DOHH2 (cell line): ENCODE measurements around the gene METTL2B.

Experiments
- H3F3A ChIP-seq: fragments of 200-600 bp; sonication (generic), shearing (Covaris generic); 2 replicates; pipeline ENCODE4 v1.6.0; 2016; ENCODE audit warnings: antibody characterized with exemption, mild to moderate bottlenecking; ENCODE audit not compliant: control insufficient read depth, insufficient read depth
- H3K27ac ChIP-seq: fragments of 200-600 bp; sonication (generic); 2 replicates; pipeline ENCODE4 v1.5.1; 2014; ENCODE audit warnings: low read depth, mild to moderate bottlenecking, low read length, moderate library complexity
- H3K27me3 ChIP-seq: fragments of 200-600 bp; sonication (generic); 2 replicates; pipeline ENCODE4 v1.6.1; 2014; ENCODE audit warnings: mild to moderate bottlenecking, low read length, mixed read lengths; ENCODE audit not compliant: control insufficient read depth
- H3K36me3 ChIP-seq: fragments of 200-600 bp; sonication (generic); 2 replicates; pipeline ENCODE4 v1.6.1; 2014; ENCODE audit warnings: mild to moderate bottlenecking, low read length, moderate library complexity, mixed read lengths; ENCODE audit not compliant: control insufficient read depth
- H3K4me1 ChIP-seq: fragments of 200-600 bp; sonication (generic); 2 replicates; pipeline ENCODE4 v1.6.1; 2014; ENCODE audit warnings: mild to moderate bottlenecking, low read length, mixed read lengths; ENCODE audit not compliant: control insufficient read depth
- H3K4me2 ChIP-seq: fragments of 200-600 bp; sonication (generic); 2 replicates; pipeline ENCODE4 v1.6.0; 2014; ENCODE audit warnings: mild to moderate bottlenecking, low read length, moderate library complexity
- H3K4me3 ChIP-seq: fragments of 200-600 bp; sonication (generic); 2 replicates; pipeline ENCODE4 v1.5.1; 2014; ENCODE audit warnings: mild to moderate bottlenecking, low read length, mixed read lengths
- H3K79me2 ChIP-seq: fragments of 200-600 bp; sonication (generic); 2 replicates; pipeline ENCODE4 v1.6.1; 2014; ENCODE audit warnings: mild to moderate bottlenecking, low read length, mixed read lengths; ENCODE audit not compliant: control insufficient read depth
- H3K9me2 ChIP-seq: fragments of 200-600 bp; sonication (generic); replicated peaks from 2 replicates; pipeline ENCODE4 v1.6.1; 2014; ENCODE audit warnings: mild to moderate bottlenecking, low read length, mixed read lengths; ENCODE audit not compliant: control insufficient read depth
- H3K9me3 ChIP-seq: fragments of 200-600 bp; sonication (generic); 2 replicates; pipeline ENCODE4 v1.6.1; 2014; ENCODE audit warnings: antibody characterized with exemption, low read length, mixed read lengths; ENCODE audit not compliant: control insufficient read depth, insufficient read depth
- H4K20me1 ChIP-seq: fragments of 200-600 bp; sonication (generic); 2 replicates; pipeline ENCODE4 v1.6.0; 2014; ENCODE audit warnings: low read depth, mild to moderate bottlenecking, antibody characterized with exemption, low read length, moderate library complexity; ENCODE audit not compliant: control insufficient read depth, insufficient read depth
- EZH2phosphoT487 ChIP-seq: fragments of 200-600 bp; sonication (generic); IDR thresholded peaks from 2 replicates; pipeline ENCODE4 v1.6.1; 2017; ENCODE audit warnings: borderline replicate concordance, mild to moderate bottlenecking, antibody characterized with exemption, low read length, moderate library complexity, mixed read lengths
- TF ChIP-seq, protein P1 (sequence below): fragments of 200-600 bp; sonication (generic); IDR thresholded peaks from one replicate; pipeline ENCODE4 v1.5.1; 2014; ENCODE audit warnings: antibody characterized with exemption, mild to moderate bottlenecking, low read depth, low read length; ENCODE audit not compliant: poor library complexity, severe bottlenecking

Gene METTL2B

DNA sequence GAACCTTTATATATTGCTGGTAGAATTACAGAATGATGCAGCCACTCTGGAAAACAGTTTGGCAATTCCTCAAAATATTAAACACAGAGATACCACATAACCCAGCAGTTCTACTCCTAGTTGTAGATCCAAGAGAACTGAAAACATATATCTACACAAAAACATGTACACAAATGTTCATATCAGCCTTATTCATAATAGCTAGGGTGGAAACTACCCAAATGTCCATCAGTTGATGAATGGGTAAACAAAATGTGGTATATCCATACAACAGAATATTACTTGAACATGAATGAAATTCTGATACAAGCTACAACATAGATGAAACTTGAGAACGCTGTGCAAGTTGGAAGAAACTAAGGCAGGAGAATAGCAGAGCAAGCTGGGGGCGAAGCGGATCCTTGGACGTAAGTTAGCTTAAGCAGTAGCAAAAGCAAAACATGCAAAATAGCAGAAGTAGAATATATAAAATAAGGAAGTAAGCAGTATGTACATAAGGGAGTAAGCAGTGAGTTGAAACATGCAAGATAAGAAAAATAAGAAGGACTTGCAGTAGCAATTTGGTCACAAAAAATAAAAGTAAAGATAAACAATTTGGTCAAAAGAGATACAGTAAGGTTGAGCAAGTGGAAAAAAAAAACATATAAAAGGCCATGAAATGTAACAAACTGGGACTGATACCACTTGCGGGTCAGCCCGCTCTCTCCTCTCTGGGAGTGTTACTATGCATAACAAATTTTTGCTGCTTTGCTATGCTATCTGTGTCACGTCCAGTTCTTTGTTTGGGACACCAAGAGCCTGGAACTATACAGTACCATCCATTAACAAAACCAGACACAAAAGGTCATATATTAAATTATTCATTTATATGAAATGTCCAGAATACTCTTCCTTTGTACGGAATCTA, 38.9 kb upstream of the METTL2B start:
- peaks cover 24% of the 10 kb centered on the region for H3K4me1 ChIP-seq
- H3F3A ChIP-seq: peaks cover 8% of the 10 kb centered on the region
- H3K9me2 ChIP-seq: no peaks in the 10 kb centered on the region
- no peaks in the 10 kb centered on the region for H3K79me2 ChIP-seq
- peak overlapping the region; percentile 56 for H3K27ac ChIP-seq
- no peaks in the 10 kb centered on the region for H3K27me3 ChIP-seq
- H3K4me3 ChIP-seq: peak overlapping the region; percentile 51
- H3K4me2 ChIP-seq: peak overlapping the region; percentile 55
- TF ChIP-seq EZH2phosphoT487: no peak
- TF ChIP-seq, protein P1, sequence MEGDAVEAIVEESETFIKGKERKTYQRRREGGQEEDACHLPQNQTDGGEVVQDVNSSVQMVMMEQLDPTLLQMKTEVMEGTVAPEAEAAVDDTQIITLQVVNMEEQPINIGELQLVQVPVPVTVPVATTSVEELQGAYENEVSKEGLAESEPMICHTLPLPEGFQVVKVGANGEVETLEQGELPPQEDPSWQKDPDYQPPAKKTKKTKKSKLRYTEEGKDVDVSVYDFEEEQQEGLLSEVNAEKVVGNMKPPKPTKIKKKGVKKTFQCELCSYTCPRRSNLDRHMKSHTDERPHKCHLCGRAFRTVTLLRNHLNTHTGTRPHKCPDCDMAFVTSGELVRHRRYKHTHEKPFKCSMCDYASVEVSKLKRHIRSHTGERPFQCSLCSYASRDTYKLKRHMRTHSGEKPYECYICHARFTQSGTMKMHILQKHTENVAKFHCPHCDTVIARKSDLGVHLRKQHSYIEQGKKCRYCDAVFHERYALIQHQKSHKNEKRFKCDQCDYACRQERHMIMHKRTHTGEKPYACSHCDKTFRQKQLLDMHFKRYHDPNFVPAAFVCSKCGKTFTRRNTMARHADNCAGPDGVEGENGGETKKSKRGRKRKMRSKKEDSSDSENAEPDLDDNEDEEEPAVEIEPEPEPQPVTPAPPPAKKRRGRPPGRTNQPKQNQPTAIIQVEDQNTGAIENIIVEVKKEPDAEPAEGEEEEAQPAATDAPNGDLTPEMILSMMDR: no peak
- 0 out of 2 replicates have a peak, but pooled peaks cover 3% of the 10 kb centered on the region for H3K9me3 ChIP-seq
- no peaks in the 10 kb centered on the region for H4K20me1 ChIP-seq
- 0 out of 2 replicates have a peak, but pooled peaks cover 3% of the 10 kb centered on the region for H3K36me3 ChIP-seq

DNA sequence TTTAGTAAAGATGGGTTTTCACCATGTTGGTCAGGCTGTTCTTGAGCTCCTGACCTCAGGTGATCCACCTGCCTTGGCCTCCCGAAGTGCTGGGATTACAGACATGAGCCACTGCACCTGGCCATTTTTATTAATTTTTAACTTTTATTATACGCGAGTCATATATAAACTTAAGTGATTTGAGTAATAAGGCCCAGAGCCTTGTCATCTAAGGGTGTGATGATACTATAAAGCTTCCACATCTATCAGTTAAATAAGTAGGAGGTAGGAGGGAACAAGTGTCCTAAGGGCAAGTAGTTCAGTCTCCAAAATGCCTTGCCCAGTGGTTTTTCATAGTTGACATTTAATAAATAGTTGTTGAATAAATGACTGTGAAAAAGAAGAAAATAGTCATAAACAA, 34.2 kb upstream of the METTL2B start:
- Histone ChIP-seq H3K4me2 (no peak overlapping the region), H3K4me3 (no peak overlapping the region), H3K9me2 (no peaks in the 10 kb centered on the region), H3K27me3 (no peaks in the 10 kb centered on the region), H3K9me3 (0 out of 2 replicates have a peak, but pooled peaks cover 2% of the 10 kb centered on the region), H3K4me1 (peaks cover 33% of the 10 kb centered on the region), H3K27ac (no peak overlapping the region), H4K20me1 (no peaks in the 10 kb centered on the region), H3K79me2 (no peaks in the 10 kb centered on the region), H3F3A (no peaks in the 10 kb centered on the region), H3K36me3 (0 out of 2 replicates have a peak, but pooled peaks cover 1% of the 10 kb centered on the region)
- no peak for TF ChIP-seq EZH2phosphoT487
- TF ChIP-seq, protein P1: no peak

DNA sequence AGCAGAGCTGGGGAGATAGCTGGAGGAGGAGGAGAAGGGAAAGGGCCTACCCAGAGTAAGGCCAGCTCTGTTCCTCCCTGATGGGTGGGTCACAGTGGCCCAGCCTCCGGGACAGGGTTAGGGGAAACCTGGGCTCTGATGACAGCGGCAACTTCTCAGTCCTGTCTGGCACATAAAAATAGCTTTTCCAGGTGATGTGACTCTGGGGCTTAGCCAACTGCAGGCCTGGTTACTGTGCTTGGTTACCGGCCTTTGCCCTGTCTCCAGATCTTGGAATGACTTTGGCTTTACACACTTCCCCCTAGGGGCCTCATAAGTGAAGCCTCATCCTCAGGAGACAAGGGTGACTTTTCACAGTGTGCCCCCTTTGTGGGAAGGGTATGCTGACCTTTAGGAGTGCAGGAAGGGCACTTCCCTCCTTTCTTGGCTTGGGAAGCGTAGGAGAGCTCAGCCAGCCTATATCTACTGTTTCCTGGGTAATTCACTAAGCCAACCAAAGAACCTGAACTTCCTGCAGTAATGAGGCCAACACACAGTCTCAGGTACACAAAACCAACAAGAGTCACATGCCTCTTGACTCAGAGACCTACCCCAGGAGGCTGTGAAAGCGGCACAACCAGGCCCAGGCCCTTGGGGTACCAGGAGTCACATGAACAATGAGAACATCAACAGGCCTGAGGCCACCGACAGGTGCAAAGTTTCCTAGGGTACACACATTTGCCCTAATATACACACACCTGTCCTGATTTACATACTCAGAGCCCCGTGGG, 32.5 kb upstream of the METTL2B start:
- TF ChIP-seq, protein P1: no peak
- TF ChIP-seq EZH2phosphoT487: no peak
- H4K20me1 ChIP-seq: no peaks in the 10 kb centered on the region
- no peaks in the 10 kb centered on the region for H3K79me2 ChIP-seq
- no peaks in the 10 kb centered on the region for H3K36me3 ChIP-seq
- no peaks in the 10 kb centered on the region for H3K9me3 ChIP-seq
- H3K27ac ChIP-seq: no peak overlapping the region
- H3F3A ChIP-seq: no peaks in the 10 kb centered on the region
- no peak overlapping the region for H3K4me3 ChIP-seq
- peaks cover 17% of the 10 kb centered on the region for H3K4me1 ChIP-seq
- H3K4me2 ChIP-seq: peak overlapping the region; percentile 7; the same call in 1 of the 2 replicates
- H3K9me2 ChIP-seq: no peaks in the 10 kb centered on the region
- no peaks in the 10 kb centered on the region for H3K27me3 ChIP-seq
